Measurements from ENCODE around the gene DENND4A.

GRCh38 chr15:65772930-65773329, 19.2 kb downstream of the DENND4A start:
- TF ChIP-seq SP1 (IDR thresholded peaks at IDR 0.05) (no peak), LEF1 (IDR thresholded peaks at IDR 0.05; ENCODE audit: borderline replicate concordance) (no peak), ELF4 (IDR thresholded peaks at IDR 0.05) (no peak)
